Neuronal stem cell (in vitro differentiated cells): ENCODE data around the gene LRRC4.

Experiments
- DNase-seq: peaks from one replicate; pipeline ENCODE4 v3.0.0-alpha.2; 2013; ENCODE audit warnings: low spot score
- H2AFZ ChIP-seq: one replicate; pipeline ENCODE4 v1.6.1; 2013; ENCODE audit warnings: mild to moderate bottlenecking, low read length, inconsistent platforms
- H2AK5ac ChIP-seq: 2 replicates; pipeline ENCODE4 v1.6.1; 2013; ENCODE audit warnings: low read depth, mild to moderate bottlenecking, inconsistent platforms, low read length, moderate library complexity, mixed read lengths
- H2BK120ac ChIP-seq: 2 replicates; pipeline ENCODE4 v1.6.1; 2013; ENCODE audit warnings: low read depth, mild to moderate bottlenecking, inconsistent platforms, low read length, moderate library complexity, mixed read lengths
- H2BK12ac ChIP-seq: one replicate; pipeline ENCODE4 v1.6.1; 2013; ENCODE audit warnings: low read length, inconsistent platforms
- H2BK15ac ChIP-seq: 2 replicates; pipeline ENCODE4 v1.6.1; 2013; ENCODE audit warnings: mild to moderate bottlenecking, low read length, inconsistent platforms, mixed read lengths
- H2BK5ac ChIP-seq: one replicate; pipeline ENCODE4 v1.6.1; 2013; ENCODE audit warnings: inconsistent platforms, mild to moderate bottlenecking, low read length, moderate library complexity
- H3K14ac ChIP-seq: one replicate; pipeline ENCODE4 v1.6.1; 2013; ENCODE audit warnings: low read length, inconsistent platforms
- H3K18ac ChIP-seq: 2 replicates; pipeline ENCODE4 v1.6.1; 2013; ENCODE audit warnings: low read length, inconsistent platforms
- H3K23ac ChIP-seq: 2 replicates; pipeline ENCODE4 v1.6.1; 2013; ENCODE audit warnings: low read depth, mild to moderate bottlenecking, mixed read lengths, low read length, inconsistent platforms; ENCODE audit not compliant: poor library complexity
- H3K27ac ChIP-seq: replicated peaks from 3 replicates; pipeline ENCODE4 v1.5.1; 2013; ENCODE audit warnings: low read length, inconsistent platforms
- H3K27me3 ChIP-seq, 3 experiments: 2 replicates each; pipeline ENCODE4 v1.6.1; 2013; ENCODE audit warnings: low read length in 3 of 3, mild to moderate bottlenecking in 2 of 3, inconsistent platforms in 1 of 3, low read depth in 1 of 3, mixed read lengths in 1 of 3, moderate library complexity in 1 of 3; ENCODE audit not compliant: control insufficient read depth in 3 of 3, insufficient read depth in 3 of 3
- H3K36me3 ChIP-seq, 2 donors: replicated peaks in 1 of 2; 2 replicates each; pipeline ENCODE4 v1.6.1; 2013; ENCODE audit warnings: low read length in 2 of 2; ENCODE audit not compliant: control insufficient read depth in 2 of 2, insufficient read depth in 2 of 2
- H3K4ac ChIP-seq: 2 replicates; pipeline ENCODE4 v1.6.1; 2013; ENCODE audit warnings: inconsistent platforms, mild to moderate bottlenecking, low read length, moderate library complexity
- H3K4me1 ChIP-seq, 2 donors: 1 replicate in 1 of 2; 2 replicates in 1 of 2; pipeline ENCODE4 v1.6.1; 2013; ENCODE audit warnings: low read length in 2 of 2, low read depth in 1 of 2; ENCODE audit not compliant: control insufficient read depth in 2 of 2, insufficient read depth in 1 of 2
- H3K4me2 ChIP-seq: one replicate; pipeline ENCODE4 v1.6.1; 2013; ENCODE audit warnings: mild to moderate bottlenecking, low read length, inconsistent platforms; ENCODE audit not compliant: insufficient read depth, poor library complexity, severe bottlenecking
- H3K4me3 ChIP-seq, 2 donors: 2 replicates each; pipeline ENCODE4 v1.5.1; 2013; ENCODE audit warnings: low read length in 2 of 2, mild to moderate bottlenecking in 2 of 2, inconsistent platforms in 1 of 2, moderate library complexity in 1 of 2
- H3K79me1 ChIP-seq: one replicate; pipeline ENCODE4 v1.6.1; 2013; ENCODE audit warnings: low read depth, mild to moderate bottlenecking, inconsistent platforms, low read length, moderate library complexity
- H3K9ac ChIP-seq: one replicate; pipeline ENCODE4 v1.6.1; 2013; ENCODE audit warnings: mild to moderate bottlenecking, low read depth, low read length, inconsistent platforms; ENCODE audit not compliant: poor library complexity
- H3K9me3 ChIP-seq, 2 donors: replicated peaks in 1 of 2; 2 replicates each; pipeline versions ENCODE3 to v1.6.1; 2013; ENCODE audit warnings: low read length in 2 of 2, mild to moderate bottlenecking in 2 of 2, inconsistent platforms in 1 of 2, low read depth in 1 of 2, mixed read lengths in 1 of 2, moderate library complexity in 1 of 2; ENCODE audit not compliant: control insufficient read depth in 2 of 2, insufficient read depth in 1 of 2
- H4K8ac ChIP-seq: one replicate; pipeline ENCODE4 v1.6.1; 2013; ENCODE audit warnings: low read depth, mild to moderate bottlenecking, inconsistent platforms, low read length, moderate library complexity
- H4K91ac ChIP-seq: one replicate; pipeline ENCODE4 v1.6.1; 2013; ENCODE audit warnings: low read length, low read depth, mild to moderate bottlenecking, inconsistent platforms; ENCODE audit not compliant: poor library complexity
- WGBS, 2 donors: extraction: QIAGEN DNeasy Blood & Tissue Kit; methylation state at CpG; one replicate each; pipeline ENCODE4 v1.1.7; 2013; ENCODE audit warnings: missing lambda C conversion rate in 2 of 2, mixed read lengths in 1 of 2; ENCODE audit not compliant: insufficient read length in 2 of 2, insufficient replicate concordance in 1 of 2; ENCODE audit errors: extremely low coverage in 2 of 2; 5-methylcytosine and 5-hydroxymethylcytosine counted together

The LRRC4 gene

GRCh38 chr7:128045158-128045557, 13.9 kb upstream of the LRRC4 start:
- no CpG with 5 or more reads among the region's 1 CpG for WGBS, 2 donors
- no peak overlapping the region for H3K4me2 ChIP-seq

GRCh38 chr7:128044064-128044463, 12.8 kb upstream of the LRRC4 start:
- H3K27ac ChIP-seq, result no peak overlapping the region
- H2AFZ ChIP-seq, result no peak overlapping the region
- H3K23ac ChIP-seq, result no peak overlapping the region
- no peaks in the 10 kb centered on the region for H3K36me3 ChIP-seq
- H2BK15ac ChIP-seq, result no peak overlapping the region
- H3K18ac ChIP-seq, result no peak overlapping the region
- peaks cover 7 to 13% of the 10 kb centered on the region in 2 donors for H3K4me1 ChIP-seq
- no peak overlapping the region for H3K4ac ChIP-seq
- H2BK5ac ChIP-seq, result no peak overlapping the region
- WGBS, 2 donors, result no CpG with 5 or more reads among the region's 5 CpGs
- no peak overlapping the region for H4K8ac ChIP-seq
- no peak overlapping the region for H2BK12ac ChIP-seq
- DNase-seq, result no peak
- H2BK120ac ChIP-seq, result no peak overlapping the region
- H3K27me3 ChIP-seq, result no peaks in the 10 kb centered on the region
- H2AK5ac ChIP-seq, result no peak overlapping the region
- H3K79me1 ChIP-seq, result no peaks in the 10 kb centered on the region
- H4K91ac ChIP-seq, result no peak overlapping the region
- no peak overlapping the region for H3K4me2 ChIP-seq
- H3K9ac ChIP-seq, result peak overlapping the region; percentile 7
- no peak overlapping the region for H3K14ac ChIP-seq
- H3K4me3 ChIP-seq, result no peak overlapping the region
- H3K9me3 ChIP-seq, result no peaks in the 10 kb centered on the region

More at GRCh38 chr7:128045158-128045557, 13.9 kb upstream of the LRRC4 start:
- H3K4ac ChIP-seq, result no peak overlapping the region
- DNase-seq, result no peak
- H4K8ac ChIP-seq, result no peak overlapping the region
- H3K14ac ChIP-seq, result no peak overlapping the region
- no peaks in the 10 kb centered on the region for H3K36me3 ChIP-seq
- no peak overlapping the region for H3K27ac ChIP-seq
- H3K18ac ChIP-seq, result no peak overlapping the region
- H2BK12ac ChIP-seq, result no peak overlapping the region
- no peaks in the 10 kb centered on the region for H3K9me3 ChIP-seq
- no peak overlapping the region for H3K4me3 ChIP-seq
- H3K23ac ChIP-seq, result no peak overlapping the region
- no peak overlapping the region for H2AK5ac ChIP-seq
- H3K27me3 ChIP-seq, result no peaks in the 10 kb centered on the region
- no peak overlapping the region for H4K91ac ChIP-seq
- peaks cover 7 to 13% of the 10 kb centered on the region in 2 donors for H3K4me1 ChIP-seq
- no peak overlapping the region for H2BK15ac ChIP-seq
- no peaks in the 10 kb centered on the region for H3K79me1 ChIP-seq
- no peak overlapping the region for H2BK120ac ChIP-seq
- H2BK5ac ChIP-seq, result no peak overlapping the region
- H2AFZ ChIP-seq, result no peak overlapping the region
- H3K9ac ChIP-seq, result no peak overlapping the region

- Histone ChIP-seq H2BK15ac (no peak overlapping the region), H3K4me1 (peaks cover 7 to 13% of the 10 kb centered on the region in 2 donors), H3K9ac (no peak overlapping the region), H3K27ac (peak overlapping the region; percentile 9), H3K27me3 (no peaks in the 10 kb centered on the region), H3K4ac (no peak overlapping the region), H3K4me2 (no peak overlapping the region), H4K91ac (peak overlapping the region; percentile 1), H3K9me3 (no peaks in the 10 kb centered on the region), H2BK5ac (no peak overlapping the region), H2AFZ (peak overlapping the region; percentile 83), H3K18ac (no peak overlapping the region), H4K8ac (no peak overlapping the region), H3K79me1 (no peaks in the 10 kb centered on the region), H3K14ac (no peak overlapping the region), H3K36me3 (no peaks in the 10 kb centered on the region), H3K23ac (no peak overlapping the region), H2BK12ac (no peak overlapping the region), H3K4me3 (no peak overlapping the region), H2AK5ac (no peak overlapping the region), H2BK120ac (no peak overlapping the region)
- no CpG with 5 or more reads among the region's 2 CpGs for WGBS, 2 donors
- DNase-seq, result no peak
These were observed 10.8 kb upstream of the LRRC4 start for GRCh38 chr7:128042012-128042411.

- H3K4me1 ChIP-seq, result peaks cover 7 to 13% of the 10 kb centered on the region in 2 donors
- H3K79me1 ChIP-seq, result no peaks in the 10 kb centered on the region
- H3K4ac ChIP-seq, result no peak overlapping the region
- no peak overlapping the region for H3K14ac ChIP-seq
- no peak for DNase-seq
- no peak overlapping the region for H2AK5ac ChIP-seq
- no peak overlapping the region for H2AFZ ChIP-seq
- H3K23ac ChIP-seq, result no peak overlapping the region
- H2BK5ac ChIP-seq, result no peak overlapping the region
- WGBS, 2 donors, result no CpG with 5 or more reads among the region's 7 CpGs
- H3K27ac ChIP-seq, result no peak overlapping the region
- H2BK15ac ChIP-seq, result no peak overlapping the region
- H3K36me3 ChIP-seq, result no peaks in the 10 kb centered on the region
- H4K91ac ChIP-seq, result no peak overlapping the region
- H3K4me2 ChIP-seq, result no peak overlapping the region
- H3K9ac ChIP-seq, result no peak overlapping the region
- no peak overlapping the region for H4K8ac ChIP-seq
- H3K4me3 ChIP-seq, result no peak overlapping the region
- H3K9me3 ChIP-seq, result no peaks in the 10 kb centered on the region
- no peaks in the 10 kb centered on the region for H3K27me3 ChIP-seq
- no peak overlapping the region for H3K18ac ChIP-seq
- H2BK120ac ChIP-seq, result no peak overlapping the region
- H2BK12ac ChIP-seq, result no peak overlapping the region
These were observed 10.0 kb upstream of the LRRC4 start for GRCh38 chr7:128041203-128041602.
